DND-41 (cell line): Measurements from ENCODE around the gene RBM20.

ENCODE experiments used
- CTCF ChIP-seq: IDR thresholded peaks from 2 replicates; pipeline ENCODE4 v1.5.1; 2012; ENCODE audit warnings: borderline replicate concordance, low read length, moderate library complexity, mild to moderate bottlenecking; ENCODE audit not compliant: poor library complexity, severe bottlenecking; ENCODE audit errors: extremely low read depth
- EZH2 ChIP-seq: IDR thresholded peaks from 3 replicates; pipeline ENCODE4 v1.6.1; 2012; ENCODE audit warnings: borderline replicate concordance, low read depth, mild to moderate bottlenecking, moderate library complexity, low read length, inconsistent platforms; ENCODE audit not compliant: severe bottlenecking

GRCh38 chr10:110793128-110793812, 149.1 kb downstream of the RBM20 start:
- TF ChIP-seq CTCF (no peak), EZH2 (no peak)
